H9 (cell line): ENCODE data around the gene SECTM1. TPM values are rescaled to one million over a fixed set of nuclear protein-coding genes. Genes with fewer than 3 reads are reported as not detected.
A peak's percentile ranks its signal among the peaks of the same experiment; 100 is the strongest.

Source experiments
- DNase-seq: peaks from one replicate; pipeline ENCODE4 v3.0.0-alpha.2; 2017
- H2AFZ ChIP-seq: one replicate; pipeline ENCODE4 v1.6.1; 2013; ENCODE audit warnings: mild to moderate bottlenecking, low read length, control low read depth, moderate library complexity
- H2AK5ac ChIP-seq: 2 replicates; pipeline ENCODE4 v1.6.1; 2013; ENCODE audit warnings: low read length, control low read depth, mixed read lengths; ENCODE audit not compliant: insufficient read length
- H2BK120ac ChIP-seq: one replicate; pipeline ENCODE4 v1.6.1; 2013; ENCODE audit warnings: low read depth, mild to moderate bottlenecking, low read length, control low read depth, inconsistent platforms; ENCODE audit not compliant: poor library complexity, severe bottlenecking
- H2BK12ac ChIP-seq: 2 replicates; pipeline ENCODE4 v1.6.1; 2013; ENCODE audit warnings: low read length, control low read depth, mixed read lengths, low read depth; ENCODE audit not compliant: insufficient read length
- H2BK15ac ChIP-seq: 2 replicates; pipeline ENCODE4 v1.6.1; 2013; ENCODE audit warnings: low read depth, low read length, control low read depth
- H2BK20ac ChIP-seq: one replicate; pipeline ENCODE4 v1.6.1; 2013; ENCODE audit warnings: low read depth, mild to moderate bottlenecking, low read length, control low read depth, inconsistent platforms; ENCODE audit not compliant: poor library complexity, severe bottlenecking
- H2BK5ac ChIP-seq: 2 replicates; pipeline ENCODE4 v1.6.1; 2013; ENCODE audit warnings: low read length, control low read depth, mixed read lengths; ENCODE audit not compliant: insufficient read length
- H3K14ac ChIP-seq: 2 replicates; pipeline ENCODE4 v1.6.1; 2013; ENCODE audit warnings: low read length, control low read depth; ENCODE audit not compliant: insufficient read depth
- H3K18ac ChIP-seq: 2 replicates; pipeline ENCODE4 v1.6.1; 2013; ENCODE audit warnings: low read depth, mild to moderate bottlenecking, mixed read lengths, low read length, control low read depth; ENCODE audit not compliant: insufficient read length
- H3K23ac ChIP-seq: 2 replicates; pipeline ENCODE4 v1.6.1; 2013; ENCODE audit warnings: low read length, control low read depth, mixed read lengths, low read depth; ENCODE audit not compliant: insufficient read length
- H3K23me2 ChIP-seq: 2 replicates; pipeline ENCODE4 v1.6.1; 2013; ENCODE audit warnings: low read depth, mild to moderate bottlenecking, mixed read lengths, low read length, control low read depth; ENCODE audit not compliant: insufficient read length, poor library complexity, severe bottlenecking
- H3K27ac ChIP-seq: 2 replicates; pipeline ENCODE4 v1.5.1; 2013; ENCODE audit warnings: low read length, control low read depth, mixed read lengths, low read depth; ENCODE audit not compliant: insufficient read length
- H3K27me3 ChIP-seq: 2 replicates; pipeline ENCODE4 v1.6.1; 2013; ENCODE audit warnings: low read length, control low read depth, inconsistent platforms; ENCODE audit not compliant: insufficient read depth
- H3K4ac ChIP-seq: 2 replicates; pipeline ENCODE4 v1.6.1; 2013; ENCODE audit warnings: low read depth, mild to moderate bottlenecking, control low read depth, inconsistent platforms, low read length, moderate library complexity
- H3K4me1 ChIP-seq: 2 replicates; pipeline ENCODE4 v1.6.1; 2013; ENCODE audit warnings: low read length, control low read depth, inconsistent platforms; ENCODE audit not compliant: insufficient read depth
- H3K4me2 ChIP-seq: 2 replicates; pipeline ENCODE4 v1.6.1; 2013; ENCODE audit warnings: low read length, control low read depth, mixed read lengths; ENCODE audit not compliant: insufficient read length, insufficient read depth
- H3K56ac ChIP-seq: 2 replicates; pipeline ENCODE4 v1.6.1; 2013; ENCODE audit warnings: low read depth, mild to moderate bottlenecking, mixed read lengths, low read length, control low read depth; ENCODE audit not compliant: insufficient read length
- H3K79me1 ChIP-seq: 2 replicates; pipeline ENCODE4 v1.6.1; 2013; ENCODE audit warnings: low read depth, mild to moderate bottlenecking, moderate library complexity, low read length, control low read depth, inconsistent platforms; ENCODE audit not compliant: insufficient read depth, poor library complexity, severe bottlenecking
- H3K79me2 ChIP-seq: 2 replicates; pipeline ENCODE4 v1.6.1; 2013; ENCODE audit warnings: low read length, control low read depth, inconsistent platforms; ENCODE audit not compliant: insufficient read depth
- H3K9ac ChIP-seq: 2 replicates; pipeline ENCODE4 v1.6.1; 2013; ENCODE audit warnings: low read length, control low read depth, mixed read lengths; ENCODE audit not compliant: insufficient read length; ENCODE audit errors: extremely low read depth
- H3K9me3 ChIP-seq: one replicate; pipeline ENCODE4 v1.6.1; 2013; ENCODE audit warnings: low read depth, low read length, inconsistent platforms; ENCODE audit not compliant: control insufficient read depth
- H3T11ph ChIP-seq: one replicate; pipeline ENCODE4 v1.6.1; 2013; ENCODE audit warnings: mild to moderate bottlenecking, low read length, control low read depth, inconsistent platforms
- H4K20me1 ChIP-seq: one replicate; pipeline ENCODE4 v1.6.1; 2013; ENCODE audit not compliant: control insufficient read depth, insufficient read length, insufficient read depth
- H4K5ac ChIP-seq: 2 replicates; pipeline ENCODE4 v1.6.1; 2013; ENCODE audit warnings: low read depth, mild to moderate bottlenecking, mixed read lengths, low read length, control low read depth; ENCODE audit not compliant: insufficient read length
- H4K8ac ChIP-seq: replicated peaks from 2 replicates; pipeline ENCODE4 v1.6.1; 2013; ENCODE audit warnings: low read length, control low read depth, mixed read lengths, low read depth; ENCODE audit not compliant: insufficient read length
- H4K91ac ChIP-seq: 2 replicates; pipeline ENCODE4 v1.6.1; 2013; ENCODE audit warnings: low read depth, mild to moderate bottlenecking, moderate library complexity, mixed read lengths, low read length, control low read depth; ENCODE audit not compliant: insufficient read length
- H3K27ac Mint-ChIP-seq, 3 experiments: 2 replicates in 2 of 3; 3 replicates in 1 of 3; pipeline ENCODE4 v1.8.0; 2020 to 2021; ENCODE audit warnings: mixed read lengths in 3 of 3, mild to moderate bottlenecking in 1 of 3, moderate library complexity in 1 of 3
- H3K27me3 Mint-ChIP-seq: 2 replicates; pipeline ENCODE4 v1.8.0; 2021; ENCODE audit warnings: low read depth, mild to moderate bottlenecking, moderate library complexity, mixed read lengths
- H3K36me3 Mint-ChIP-seq, 3 experiments: 2 replicates in 2 of 3; 3 replicates in 1 of 3; pipeline ENCODE4 v1.8.0; 2020 to 2021; ENCODE audit warnings: low read depth in 3 of 3, mixed read lengths in 3 of 3; ENCODE audit not compliant: insufficient read depth in 1 of 3
- H3K4me1 Mint-ChIP-seq, 2 experiments: 2 replicates each; pipeline ENCODE4 v1.8.0; 2020; ENCODE audit warnings: mixed read lengths in 2 of 2
- H3K4me3 Mint-ChIP-seq, 2 experiments: 2 replicates in 1 of 2; 3 replicates in 1 of 2; pipeline ENCODE4 v1.8.0; 2020 to 2021; ENCODE audit warnings: mild to moderate bottlenecking in 2 of 2, mixed read lengths in 2 of 2, moderate library complexity in 1 of 2
- H3K9me3 Mint-ChIP-seq, 2 experiments: 2 replicates in 1 of 2; 3 replicates in 1 of 2; pipeline ENCODE4 v1.8.0; 2020; ENCODE audit warnings: mild to moderate bottlenecking in 2 of 2, mixed read lengths in 2 of 2, moderate library complexity in 1 of 2
- CTCF ChIP-seq: fragments of 200-600 bp; sonication (generic); conservative IDR thresholded peaks from 3 replicates; pipeline ENCODE4 v1.8.0; 2021; ENCODE audit warnings: antibody characterized with exemption, mild to moderate bottlenecking
- WGBS: extraction: QIAGEN DNeasy Blood & Tissue Kit; methylation state at CpG from one replicate; pipeline ENCODE4 v1.1.7; 2013; ENCODE audit warnings: missing lambda C conversion rate, low lambda C conversion rate, mixed read lengths; ENCODE audit not compliant: insufficient read length; ENCODE audit errors: extremely low coverage; 5-methylcytosine and 5-hydroxymethylcytosine counted together
- total RNA-seq: library from RNA; stranded (reverse); gene quantifications from 2 replicates; pipeline ENCODE4 v1.2.1, GENCODE V29; 2021

SECTM1 gene
- total RNA-seq, 1 experiment from 2014 or later: 0.28 TPM

- no peak overlapping the region for H3K27ac ChIP-seq
- H3K9me3 Mint-ChIP-seq: no peaks in the 10 kb centered on the region
- no peak overlapping the region for H2AK5ac ChIP-seq
Observed at GRCh38 chr17:82356845-82357355, 23.3 kb upstream of the SECTM1 start.

More at GRCh38 chr17:82356845-82357355, 23.3 kb upstream of the SECTM1 start:
- WGBS: no CpG with 5 or more reads among the region's 20 CpGs
- Histone ChIP-seq H4K8ac (no peak overlapping the region), H3K23me2 (no peaks in the 10 kb centered on the region), H3K14ac (no peak overlapping the region), H3K23ac (no peak overlapping the region), H2AFZ (no peak overlapping the region), H3K27me3 (no peaks in the 10 kb centered on the region), H4K20me1 (no peaks in the 10 kb centered on the region), H4K5ac (no peak overlapping the region), H3K56ac (no peak overlapping the region), H3T11ph (no peak overlapping the region), H3K79me2 (no peaks in the 10 kb centered on the region), H3K9ac (no peak overlapping the region), H3K4me1 (peaks cover 2% of the 10 kb centered on the region; the same call in 1 of the 2 replicates), H3K4ac (no peak overlapping the region), H3K9me3 (no peaks in the 10 kb centered on the region), H4K91ac (no peak overlapping the region), H2BK12ac (no peak overlapping the region), H3K79me1 (no peaks in the 10 kb centered on the region), H2BK5ac (no peak overlapping the region), H2BK20ac (no peak overlapping the region), H3K18ac (no peak overlapping the region), H3K4me2 (no peak overlapping the region), H2BK120ac (no peak overlapping the region), H2BK15ac (no peak overlapping the region)
- no peaks in the 10 kb centered on the region for H3K36me3 Mint-ChIP-seq
- H3K4me1 Mint-ChIP-seq: peaks cover 2 to 20% of the 10 kb centered on the region in 2 experiments
- peak overlapping the region in 1 of 2 experiments; percentile 48; a peak in 2 of 5 replicates for H3K4me3 Mint-ChIP-seq
- peak; percentile 81 for DNase-seq
- peaks cover 13% of the 10 kb centered on the region for H3K27me3 Mint-ChIP-seq
- peak; percentile 22; the same call in 2 of the 3 replicates for TF ChIP-seq CTCF
- peak overlapping the region in 1 of 3 experiments; percentile 40; a peak in 1 of 7 replicates for H3K27ac Mint-ChIP-seq
